Suppressor macrophage treated with lipopolysaccharide for 4 hours (primary cell): ENCODE data around the gene GASK1A.
A peak's percentile ranks its signal among the peaks of the same experiment; 100 is the strongest.
"Not testable (repeated sequence)": the region's sequence is repeated elsewhere in the genome, so short reads cannot be mapped to it uniquely, and the experiment has no call there.

Experiments used
- DNase-seq: peaks from one replicate; pipeline ENCODE4 v3.0.0-alpha.2; 2020

The GASK1A gene

GRCh38 chr3:43034911-43035310, 55.8 kb downstream of the GASK1A start:
- DNase-seq = no peak

DNA sequence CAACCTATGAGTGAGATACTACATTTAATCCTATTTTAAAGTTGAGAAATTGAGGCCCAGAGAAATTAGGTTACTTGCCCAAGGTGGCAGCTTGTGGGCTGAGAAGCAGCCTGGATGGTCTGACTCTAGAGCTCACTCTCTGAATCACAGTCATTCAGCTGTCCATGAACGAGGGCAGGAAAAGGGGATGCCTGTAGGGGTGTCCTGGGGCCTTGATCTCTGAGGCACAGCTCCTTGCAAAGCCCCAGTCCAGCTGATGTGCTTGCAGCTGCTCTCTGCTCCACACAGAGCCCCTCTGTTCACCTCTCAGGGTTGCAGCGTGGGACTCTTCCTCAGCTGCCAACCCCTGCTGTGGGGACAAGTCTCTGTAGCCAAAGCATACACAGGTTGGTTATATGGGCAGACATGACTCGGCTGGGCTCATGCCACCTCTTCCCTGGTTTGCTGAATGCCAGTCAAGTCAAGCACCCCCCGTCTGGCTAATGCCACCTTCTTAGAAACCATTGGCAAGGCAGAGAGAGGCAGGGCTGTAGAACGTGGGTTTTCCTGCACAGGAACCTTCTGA, 56.8 kb downstream of the GASK1A start:
- DNase-seq = no peak

DNA sequence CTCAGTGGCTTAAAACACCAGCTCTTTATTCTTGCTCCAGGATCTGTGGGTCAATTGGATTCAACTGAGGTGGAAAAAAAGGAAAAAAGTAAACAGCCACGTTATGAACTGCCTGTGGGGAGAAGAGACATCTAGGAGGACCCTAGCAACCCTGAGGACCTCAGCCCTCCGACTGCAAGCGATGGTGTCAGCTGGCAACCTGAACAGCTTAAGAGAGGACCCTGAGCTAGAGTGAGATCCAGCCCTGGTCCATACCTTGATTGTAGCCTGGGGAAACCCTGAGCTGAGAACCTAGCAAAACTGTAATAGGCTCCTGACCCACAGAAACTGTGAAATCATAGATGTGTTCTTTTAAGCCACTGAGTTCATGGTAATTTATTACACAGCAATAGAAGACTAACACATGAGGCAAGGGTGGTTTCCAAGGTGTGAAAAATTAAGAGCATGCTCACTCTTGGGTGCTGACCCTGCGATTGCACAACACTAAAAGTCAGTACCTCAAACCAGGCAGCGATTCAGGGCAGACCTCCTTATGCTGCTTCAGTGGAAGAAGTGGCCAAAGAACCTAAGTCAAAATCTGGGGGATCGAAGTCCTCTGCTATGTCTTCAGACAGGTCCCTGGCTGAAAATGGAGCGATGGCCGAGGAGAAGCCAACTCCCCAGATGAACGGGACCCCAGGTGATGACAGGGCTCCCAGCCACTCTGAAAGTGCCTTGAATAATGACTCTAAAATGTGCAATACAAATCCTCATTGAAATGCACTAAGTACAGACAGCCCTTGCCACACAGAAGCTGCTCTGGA, 57.7 kb downstream of the GASK1A start:
- no peak for DNase-seq

GRCh38 chr3:43038010-43038409, 58.9 kb downstream of the GASK1A start:
- no peak for DNase-seq

DNA sequence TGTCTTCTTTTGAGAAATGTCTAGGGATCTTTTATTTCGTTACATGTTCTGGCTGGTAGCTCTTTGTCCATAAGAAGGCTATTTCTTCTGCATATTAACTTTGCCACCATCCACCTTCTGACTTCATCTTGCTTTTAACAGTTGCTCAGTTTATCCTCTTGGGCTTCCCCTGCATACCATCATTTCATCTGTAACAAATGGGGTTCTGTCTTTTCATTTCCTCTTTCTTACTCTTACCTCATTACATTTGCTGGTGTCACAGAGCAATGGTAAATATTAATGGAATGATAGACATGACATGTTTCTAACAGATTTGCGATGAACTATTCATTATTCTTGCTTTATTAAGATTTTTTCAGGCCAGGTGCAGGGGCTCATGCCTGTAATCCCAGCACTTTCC, 62.4 kb downstream of the GASK1A start:
- DNase-seq = no peak

DNA sequence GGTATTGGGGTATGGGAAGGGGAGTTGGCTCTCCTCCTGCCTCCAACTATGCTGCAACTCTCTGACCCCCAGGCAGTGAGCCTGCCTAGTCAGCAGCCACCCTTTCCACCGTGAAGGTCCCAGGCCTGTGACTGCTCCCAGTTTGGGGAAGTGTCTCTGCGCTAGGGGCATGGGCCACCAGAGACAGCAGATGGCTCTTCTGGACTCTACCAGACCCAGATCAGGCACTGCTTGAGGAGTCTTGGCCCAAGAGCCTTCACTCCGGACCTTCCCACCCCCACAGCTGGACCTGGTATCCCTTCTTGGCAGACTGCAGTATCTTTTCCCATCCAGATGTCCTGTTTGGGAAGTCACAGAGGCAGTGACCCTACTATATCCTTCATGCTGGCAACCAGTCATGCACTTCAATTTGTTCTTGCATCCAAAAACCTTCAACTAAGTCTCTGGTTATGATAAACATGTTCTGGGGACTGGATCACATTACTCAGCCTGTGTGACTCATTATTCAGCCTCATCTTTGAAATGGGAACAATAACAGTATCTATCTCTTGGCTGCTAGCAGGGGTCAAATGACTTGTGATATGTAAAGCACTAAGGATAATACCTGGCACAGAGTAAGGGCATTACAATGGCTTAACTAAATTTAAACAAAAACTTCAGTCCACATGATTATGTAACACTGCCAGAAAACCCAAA, 64.1 kb downstream of the GASK1A start:
- DNase-seq = no peak

DNA sequence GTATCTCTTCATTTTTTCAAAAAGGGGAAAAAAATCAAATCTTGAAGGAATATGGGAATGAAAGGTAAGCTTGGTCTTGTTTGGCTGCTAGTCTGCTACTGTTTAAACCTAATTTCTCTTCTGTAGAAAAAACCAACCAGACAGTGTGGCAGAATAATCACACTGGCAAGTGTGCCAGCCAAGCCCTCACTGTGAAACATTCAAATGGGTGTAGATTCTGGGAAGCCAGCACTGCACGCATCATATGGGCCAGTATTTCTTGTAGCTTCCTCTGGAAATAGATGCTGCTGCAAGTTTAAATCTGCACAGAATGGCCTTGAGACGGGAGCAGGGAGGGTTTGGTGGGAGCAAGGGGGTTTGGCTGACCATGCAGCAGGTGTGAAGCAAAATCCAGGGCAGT, 64.7 kb downstream of the GASK1A start:
- no peak for DNase-seq

DNA sequence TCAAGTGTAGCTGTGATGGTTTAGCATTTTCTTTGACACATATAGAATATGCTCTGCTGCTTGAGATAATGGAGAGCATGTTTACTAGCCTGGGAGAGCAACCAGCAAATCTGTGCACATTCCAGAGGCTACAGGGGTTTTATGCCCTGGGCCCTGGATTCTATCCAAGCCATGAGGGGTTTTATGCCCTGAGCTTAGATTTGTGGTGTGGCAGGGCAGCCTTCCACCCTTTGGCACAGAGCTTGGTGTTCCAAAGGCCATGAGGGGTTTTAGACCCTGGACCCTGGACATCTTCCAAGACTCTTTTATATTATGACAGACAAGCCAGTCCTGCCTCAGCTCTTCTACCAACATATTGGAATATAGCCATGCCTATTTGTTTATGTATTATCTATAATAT, 66.0 kb downstream of the GASK1A start:
- DNase-seq = not testable (repeated sequence)

DNA sequence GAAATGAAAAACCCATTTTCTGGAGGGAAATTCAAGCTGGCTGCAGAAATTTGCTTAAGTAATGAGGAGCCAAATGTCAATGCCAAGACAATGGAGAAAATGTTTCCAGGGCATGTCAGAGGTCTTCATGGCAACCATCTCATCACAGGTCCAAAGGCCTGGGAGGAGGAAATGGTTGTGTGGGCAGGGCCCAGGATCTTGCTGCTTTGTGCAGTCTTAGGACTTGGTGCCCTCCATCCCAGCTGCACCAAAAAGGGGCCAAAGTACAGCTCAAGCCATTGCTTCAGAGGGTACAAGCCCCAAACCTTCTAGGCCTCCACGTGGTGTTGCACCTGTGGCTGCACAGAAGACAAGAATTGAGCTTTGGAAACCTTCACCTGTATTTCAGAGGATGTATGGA, 67.5 kb downstream of the GASK1A start:
- DNase-seq = no peak

- DNase-seq = no peak
These were observed 69.4 kb downstream of the GASK1A start for GRCh38 chr3:43048470-43048869.

- no peak for DNase-seq
These were observed 74.2 kb downstream of the GASK1A start for GRCh38 chr3:43053291-43053690.

DNA sequence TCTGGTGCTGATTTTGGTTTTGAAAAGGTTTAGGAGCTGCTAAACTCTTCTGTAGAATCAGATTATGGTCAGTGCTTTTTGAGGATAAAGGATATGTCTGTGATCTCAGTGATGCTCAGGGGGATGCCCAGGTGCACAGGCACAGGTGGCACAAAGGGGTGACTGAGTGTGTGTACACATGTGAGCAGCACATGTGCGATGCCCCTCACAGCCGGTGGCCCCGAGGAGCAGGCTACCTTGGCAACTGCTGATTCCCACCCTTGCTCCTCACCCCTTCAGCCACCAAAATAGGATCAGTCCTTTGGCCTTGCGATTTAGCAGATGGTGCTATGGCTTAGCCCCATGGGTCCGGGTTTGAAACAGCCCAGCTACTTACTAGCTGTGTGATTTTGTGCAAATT, 75.6 kb downstream of the GASK1A start:
- no peak for DNase-seq

DNA sequence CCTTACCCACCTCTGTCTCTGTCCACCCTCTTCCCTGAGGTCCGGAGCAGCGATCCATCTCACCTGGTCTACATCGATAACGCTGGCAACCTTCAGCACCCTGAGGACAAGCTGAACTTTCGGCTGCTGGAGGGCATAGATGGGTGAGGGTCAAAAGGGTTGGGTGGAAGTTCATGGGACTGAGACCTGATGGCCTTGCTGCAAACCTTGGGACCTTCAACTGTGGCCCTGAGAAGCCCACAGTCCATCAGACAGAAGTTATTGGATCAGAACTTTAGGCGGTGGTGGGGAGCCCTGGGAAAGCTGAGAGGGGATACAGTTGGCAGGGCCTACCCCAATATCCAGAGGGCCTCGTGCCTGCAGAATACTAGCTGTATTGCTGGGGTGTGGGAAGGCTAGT, 76.3 kb downstream of the GASK1A start:
- no peak for DNase-seq

GRCh38 chr3:43055806-43056770, 77.0 kb downstream of the GASK1A start:
- DNase-seq = no peak

DNA sequence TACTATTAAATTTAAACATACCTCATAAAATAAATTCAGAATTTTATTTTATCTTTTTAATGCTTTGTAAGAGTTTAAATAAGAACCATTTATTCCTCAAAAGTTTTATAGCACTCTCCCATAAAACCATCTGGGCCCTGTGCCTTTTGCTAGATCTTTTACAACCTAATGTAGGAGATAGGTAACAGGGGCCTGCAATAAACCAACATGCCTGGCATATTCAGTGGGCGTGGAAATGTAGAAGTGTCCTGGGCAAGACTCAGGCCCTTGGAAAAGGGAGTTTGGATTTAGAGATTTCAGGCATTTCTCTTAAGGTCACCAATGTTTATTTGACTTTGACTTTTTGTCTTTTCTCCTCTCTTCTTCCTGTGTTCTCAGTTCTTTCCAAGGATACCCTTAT, 80.3 kb downstream of the GASK1A start:
- no peak for DNase-seq

GRCh38 chr3:43061101-43061895, 82.2 kb downstream of the GASK1A start:
- no peak for DNase-seq

GRCh38 chr3:43062040-43062563, 83.0 kb downstream of the GASK1A start:
- DNase-seq = no peak

- DNase-seq = no peak
These were observed 83.5 kb downstream of the GASK1A start for GRCh38 chr3:43062564-43063040.

DNA sequence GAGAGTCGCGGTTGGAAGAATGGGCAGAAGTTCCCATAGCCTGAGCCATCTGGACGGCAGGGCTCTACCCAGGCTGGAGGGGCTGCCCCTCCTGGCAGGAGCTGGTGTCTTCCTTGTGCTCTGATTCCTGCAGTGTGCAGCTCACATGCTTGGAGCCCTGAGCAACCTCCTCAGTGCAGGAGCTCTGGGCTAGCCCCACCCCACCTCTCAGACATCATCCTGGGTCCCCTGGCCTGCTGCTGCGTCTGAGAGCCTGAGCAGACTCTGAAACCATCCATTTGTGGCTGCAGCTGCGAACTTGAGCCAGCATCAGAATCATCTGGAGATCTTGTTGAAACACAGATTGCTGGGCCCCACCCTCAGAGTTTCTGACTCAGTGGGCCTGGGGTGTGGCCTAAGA, 84.0 kb downstream of the GASK1A start:
- no peak for DNase-seq

GRCh38 chr3:43070670-43071069, 91.6 kb downstream of the GASK1A start:
- DNase-seq = not testable (repeated sequence)

DNA sequence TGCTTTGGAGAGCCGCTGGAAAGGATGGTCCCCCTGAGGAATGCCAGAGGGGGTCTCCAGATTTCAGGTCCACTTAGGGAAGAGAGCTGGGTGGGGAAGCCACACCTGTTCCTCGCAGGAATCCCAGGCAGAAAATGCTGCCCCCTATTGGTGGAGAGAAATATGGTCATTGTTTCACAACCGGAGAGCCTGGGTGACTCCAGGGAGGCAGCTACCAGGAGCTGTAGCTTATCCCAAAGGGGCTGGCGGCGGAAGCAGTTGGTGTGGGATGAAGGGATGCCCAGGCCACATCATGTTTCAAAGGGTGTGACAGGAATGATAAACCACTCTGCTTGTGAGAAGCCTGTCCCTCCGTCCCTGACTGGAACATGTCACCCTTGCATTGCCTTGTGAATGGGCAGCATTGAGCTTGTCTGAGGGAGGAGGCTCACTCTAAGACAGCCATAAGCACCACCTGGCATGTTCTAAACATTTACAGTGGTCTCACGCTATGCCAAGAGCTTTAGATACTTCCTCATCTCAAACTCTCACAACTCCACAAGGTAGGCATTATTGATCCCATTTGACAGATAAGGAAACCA, 92.3 kb downstream of the GASK1A start:
- peak; percentile 39 for DNase-seq
